Activated CD4-positive, alpha-beta T cell treated with anti-CD3 and anti-CD28 coated beads for 36 hours (primary cell): ENCODE results near the gene FKTN. TPM values are rescaled to one million over a fixed set of nuclear protein-coding genes. Genes with fewer than 3 reads are reported as not detected.
A peak's percentile ranks its signal among the peaks of the same experiment; 100 is the strongest.
"Not testable (repeated sequence)": the region's sequence is repeated elsewhere in the genome, so short reads cannot be mapped to it uniquely, and the experiment has no call there.

Experiments
- ATAC-seq: fragments of 200-7000 bp; cut with Tn5 transposase; one replicate; pipeline ENCODE4 v1.10.0; 2021; ENCODE audit warnings: mild to moderate bottlenecking, moderate library complexity
- CTCF ChIA-PET: fragments of 350-600 bp; sonication (Branson Sonifier 250); formaldehyde crosslinking; loops from one replicate; lab custom pipeline; 2021; ENCODE audit warnings: antibody characterized with exemption; lab: Charles Lee
- POLR2A ChIA-PET: fragments of 350-600 bp; sonication (Branson Sonifier 250); formaldehyde crosslinking; loops from one replicate; lab custom pipeline; 2021; ENCODE audit warnings: antibody characterized with exemption, inconsistent platforms; lab: Charles Lee
- DNase-seq: peaks from one replicate; pipeline ENCODE4 v3.0.0-alpha.2; 2020
- H3K27ac Mint-ChIP-seq: one replicate; pipeline ENCODE4 v1.8.0; 2021; ENCODE audit warnings: mixed read lengths
- H3K27me3 Mint-ChIP-seq: one replicate; pipeline ENCODE4 v1.8.0; 2021; ENCODE audit warnings: mixed read lengths
- H3K36me3 Mint-ChIP-seq: one replicate; pipeline ENCODE4 v1.8.0; 2021; ENCODE audit warnings: low read depth, mixed read lengths
- H3K4me1 Mint-ChIP-seq: one replicate; pipeline ENCODE4 v1.8.0; 2021; ENCODE audit warnings: mixed read lengths
- H3K4me3 Mint-ChIP-seq: one replicate; pipeline ENCODE4 v1.8.0; 2021; ENCODE audit warnings: mild to moderate bottlenecking, moderate library complexity, mixed read lengths
- H3K9me3 Mint-ChIP-seq: one replicate; pipeline ENCODE4 v1.8.0; 2021; ENCODE audit warnings: low read depth, mixed read lengths
- intact Hi-C, 2 experiments: fragments of 100-400 bp; cut with DNase I in 1 of 2; cut with micrococcal nuclease in 1 of 2; formaldehyde crosslinking; loops; one replicate each; pipeline versions ENCODE4 v1.14.2 to v1.15.1; 2022 to 2024; cut with DNase I, micrococcal nuclease
- total RNA-seq, 2 experiments: library from RNA; stranded (reverse); gene quantifications; one replicate each; pipeline ENCODE4 v1.2.3, GENCODE V29; 2021

Gene FKTN
- total RNA-seq, result 10 to 100 TPM; 12.1 to 16.0 TPM

DNA sequence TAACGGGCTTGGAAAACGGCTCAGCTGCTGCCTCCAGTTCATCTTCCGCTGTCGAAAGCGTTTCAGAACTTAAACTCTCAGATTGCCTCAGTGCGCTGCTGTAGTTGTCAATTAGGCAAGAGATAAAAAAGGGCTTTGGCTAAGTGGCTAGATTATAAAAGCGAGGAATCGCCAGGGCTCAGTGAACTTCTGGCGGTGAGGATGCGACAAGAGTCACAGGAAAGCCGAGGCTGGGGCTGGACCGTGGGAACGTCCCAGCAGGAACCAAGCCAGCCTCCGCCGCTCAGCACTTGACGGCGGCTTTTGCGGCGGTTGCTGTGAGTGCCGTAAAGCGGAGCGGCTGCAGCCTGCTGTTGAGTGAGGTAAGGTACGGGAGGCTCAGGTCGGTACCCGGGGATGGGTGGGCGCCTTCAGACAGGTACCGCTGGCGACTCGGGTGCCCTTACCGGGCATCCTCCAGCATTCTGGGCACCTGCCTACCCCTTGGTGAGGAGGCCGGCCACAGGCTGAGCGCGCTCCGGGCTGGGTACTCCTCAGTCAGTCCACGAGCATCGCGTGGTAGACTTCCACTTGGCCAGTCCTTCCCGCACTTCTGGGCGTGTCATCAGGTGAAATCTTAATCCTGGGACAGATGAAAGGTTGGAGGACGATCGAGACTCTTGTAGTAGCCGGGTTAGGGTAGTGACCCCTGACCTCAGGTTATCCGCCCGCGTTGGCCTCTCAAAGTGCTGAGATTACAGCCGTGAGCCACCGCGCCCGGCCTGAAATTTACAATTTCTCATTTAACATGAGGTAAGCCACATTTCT, at the start of gene FKTN:
TSS of gene FKTN (plus strand) at position 328 of the 807 bp plus-strand sequence. CDS start 16,902 bp downstream, outside the sequence.
- no peaks in the 10 kb centered on the region for H3K27me3 Mint-ChIP-seq
- H3K4me1 Mint-ChIP-seq, result peaks cover 18% of the 10 kb centered on the region
- peaks cover 15% of the 10 kb centered on the region for H3K9me3 Mint-ChIP-seq
- POLR2A ChIA-PET, result no interaction called here
- H3K36me3 Mint-ChIP-seq, result peaks cover 27% of the 10 kb centered on the region
- CTCF ChIA-PET, result interaction anchor here (0.6 to 1.0 kb wide), 2 partner anchors 161 to 649 kb away, joined by 3 read pairs; no protein-coding TSS in a partner anchor
- H3K27ac Mint-ChIP-seq, result peak within 1 kb of the TSS; percentile 85
- ATAC-seq (peak; percentile 97), DNase-seq (peak; percentile 91)
- intact Hi-C loops, result loop anchor here (1.0 to 10.0 kb wide), 5 partner anchors 15 to 813 kb away; partner anchors contain the start of genes NIPSNAP3A (in 1 of the 2), SLC44A1 (in 1 of the 2) and TMEM38B (in 1 of the 2)
- peak within 1 kb of the TSS; percentile 94 for H3K4me3 Mint-ChIP-seq

DNA sequence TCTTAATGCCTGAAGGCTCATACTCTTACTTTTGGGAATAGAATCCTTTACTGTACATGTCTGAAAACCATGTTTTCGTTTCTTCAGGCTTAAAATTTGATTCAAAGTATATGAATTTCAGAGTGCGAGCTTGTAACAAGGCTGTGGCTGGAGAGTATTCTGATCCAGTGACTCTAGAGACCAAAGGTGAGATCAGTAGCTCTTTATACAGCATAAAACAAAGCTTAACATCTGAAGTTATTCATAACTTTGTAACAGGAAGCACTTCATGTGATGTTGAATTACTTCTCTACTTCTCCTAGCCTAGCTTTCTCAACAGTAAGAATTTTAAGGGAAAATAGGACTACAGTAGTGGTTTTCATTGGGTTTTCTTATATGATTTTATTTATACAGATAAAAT, 49.4 kb upstream of the FKTN start:
- H3K9me3 Mint-ChIP-seq, result no peaks in the 10 kb centered on the region
- H3K4me3 Mint-ChIP-seq, result no peak overlapping the region
- ChIA-PET POLR2A (no interaction called here), CTCF (no interaction called here)
- H3K27me3 Mint-ChIP-seq, result no peaks in the 10 kb centered on the region
- no peaks in the 10 kb centered on the region for H3K4me1 Mint-ChIP-seq
- no peaks in the 10 kb centered on the region for H3K36me3 Mint-ChIP-seq
- ATAC-seq, result no peak
- H3K27ac Mint-ChIP-seq, result no peak overlapping the region
- intact Hi-C loops, result no loop called here
- DNase-seq, result no peak

GRCh38 chr9:105510024-105510423, 47.9 kb upstream of the FKTN start:
- DNase-seq (no peak), ATAC-seq (peak; percentile 49)
- CTCF ChIA-PET, result no interaction called here
- Mint-ChIP-seq H3K27me3 (no peaks in the 10 kb centered on the region), H3K4me1 (no peaks in the 10 kb centered on the region), H3K27ac (no peak overlapping the region), H3K9me3 (no peaks in the 10 kb centered on the region), H3K36me3 (no peaks in the 10 kb centered on the region), H3K4me3 (no peak overlapping the region)
- POLR2A ChIA-PET, result no interaction called here
- intact Hi-C loops, result no loop called here

DNA sequence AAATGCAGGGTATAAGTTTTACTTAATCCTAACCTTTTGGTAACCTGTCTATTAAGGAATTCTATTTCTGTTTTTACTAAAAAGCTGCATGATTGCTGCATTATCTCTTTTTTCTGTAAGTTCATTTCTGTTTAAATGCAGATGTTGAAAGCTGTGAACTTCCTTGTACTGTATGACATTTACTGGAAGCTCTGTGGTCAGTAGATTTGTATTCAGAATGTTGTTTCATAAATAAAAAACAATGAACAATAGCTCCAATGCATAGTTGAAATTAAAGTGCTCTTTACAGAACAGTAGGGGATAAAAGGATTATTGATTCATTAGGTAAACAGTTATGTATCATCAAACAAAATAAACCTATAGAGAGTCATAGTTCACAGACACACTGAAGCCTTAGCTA, 46.5 kb upstream of the FKTN start:
- Mint-ChIP-seq H3K27me3 (no peaks in the 10 kb centered on the region), H3K4me3 (no peak overlapping the region), H3K27ac (no peak overlapping the region), H3K36me3 (no peaks in the 10 kb centered on the region), H3K9me3 (no peaks in the 10 kb centered on the region), H3K4me1 (no peaks in the 10 kb centered on the region)
- ChIA-PET POLR2A (no interaction called here), CTCF (interaction anchor here (0.6 to 1.1 kb wide), 4 partner anchors 15 to 150 kb away, joined by 3 to 5 read pairs (median 3); no protein-coding TSS in a partner anchor)
- ATAC-seq (no peak), DNase-seq (no peak)
- intact Hi-C loops, result no loop called here

GRCh38 chr9:105515811-105516413, 42.0 kb upstream of the FKTN start:
- Mint-ChIP-seq H3K4me1 (no peaks in the 10 kb centered on the region), H3K4me3 (no peak overlapping the region), H3K27ac (no peak overlapping the region), H3K27me3 (no peaks in the 10 kb centered on the region), H3K36me3 (no peaks in the 10 kb centered on the region), H3K9me3 (no peaks in the 10 kb centered on the region)
- intact Hi-C loops, result no loop called here
- DNase-seq (no peak), ATAC-seq (no peak)
- ChIA-PET POLR2A (no interaction called here), CTCF (no interaction called here)

GRCh38 chr9:105519710-105520369, 38.1 kb upstream of the FKTN start:
- intact Hi-C loops, H3K4me3 Mint-ChIP-seq, H3K27me3 Mint-ChIP-seq, H3K9me3 Mint-ChIP-seq, H3K27ac Mint-ChIP-seq, H3K36me3 Mint-ChIP-seq, POLR2A ChIA-PET, H3K4me1 Mint-ChIP-seq: not testable (repeated sequence)
- peak; percentile 95 for ATAC-seq
- DNase-seq, result peak; percentile 48
- CTCF ChIA-PET, result interaction anchor here (0.9 kb wide), 1 partner anchor 21 kb away, joined by 3 read pairs; no protein-coding TSS in a partner anchor

GRCh38 chr9:105520992-105521391, 36.9 kb upstream of the FKTN start:
- H3K4me3 Mint-ChIP-seq, ATAC-seq, H3K27ac Mint-ChIP-seq, DNase-seq, CTCF ChIA-PET, H3K36me3 Mint-ChIP-seq, H3K4me1 Mint-ChIP-seq, POLR2A ChIA-PET, H3K27me3 Mint-ChIP-seq, intact Hi-C loops, H3K9me3 Mint-ChIP-seq: not testable (repeated sequence)

- H3K36me3 Mint-ChIP-seq, CTCF ChIA-PET, H3K27ac Mint-ChIP-seq, H3K27me3 Mint-ChIP-seq, intact Hi-C loops, H3K9me3 Mint-ChIP-seq, H3K4me1 Mint-ChIP-seq, POLR2A ChIA-PET, H3K4me3 Mint-ChIP-seq, DNase-seq, ATAC-seq: not testable (repeated sequence)
Measured at GRCh38 chr9:105522618-105523385, 35.1 kb upstream of the FKTN start.

DNA sequence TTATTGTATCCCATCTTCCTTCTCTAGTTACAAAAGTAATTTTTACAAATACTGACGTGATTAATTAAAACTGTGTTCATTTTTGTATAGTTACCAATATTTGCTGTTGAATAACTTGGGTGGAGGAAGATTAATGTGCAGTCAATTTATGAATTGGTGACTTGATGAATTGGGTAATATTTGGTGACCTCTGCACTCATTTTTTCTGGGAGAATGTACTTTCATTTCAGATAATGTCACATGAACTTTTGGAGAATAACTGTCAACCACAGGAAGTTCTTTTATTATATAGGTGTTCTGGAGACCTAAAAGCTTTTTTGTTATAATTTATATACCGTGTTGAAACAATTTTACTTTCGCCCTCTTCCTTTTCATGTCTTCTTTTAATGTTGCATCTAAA, 26.4 kb upstream of the FKTN start:
- ATAC-seq, result no peak
- POLR2A ChIA-PET, result no interaction called here
- no peak for DNase-seq
- Mint-ChIP-seq H3K4me1 (peaks cover 20% of the 10 kb centered on the region), H3K36me3 (peaks cover 2% of the 10 kb centered on the region), H3K27ac (no peak overlapping the region), H3K4me3 (no peak overlapping the region), H3K27me3 (no peaks in the 10 kb centered on the region), H3K9me3 (peaks cover 4% of the 10 kb centered on the region)
- intact Hi-C loops, result no loop called here
- CTCF ChIA-PET, result interaction anchor here (0.6 to 0.8 kb wide), 2 partner anchors 160 to 667 kb away, joined by 3 read pairs; no protein-coding TSS in a partner anchor

DNA sequence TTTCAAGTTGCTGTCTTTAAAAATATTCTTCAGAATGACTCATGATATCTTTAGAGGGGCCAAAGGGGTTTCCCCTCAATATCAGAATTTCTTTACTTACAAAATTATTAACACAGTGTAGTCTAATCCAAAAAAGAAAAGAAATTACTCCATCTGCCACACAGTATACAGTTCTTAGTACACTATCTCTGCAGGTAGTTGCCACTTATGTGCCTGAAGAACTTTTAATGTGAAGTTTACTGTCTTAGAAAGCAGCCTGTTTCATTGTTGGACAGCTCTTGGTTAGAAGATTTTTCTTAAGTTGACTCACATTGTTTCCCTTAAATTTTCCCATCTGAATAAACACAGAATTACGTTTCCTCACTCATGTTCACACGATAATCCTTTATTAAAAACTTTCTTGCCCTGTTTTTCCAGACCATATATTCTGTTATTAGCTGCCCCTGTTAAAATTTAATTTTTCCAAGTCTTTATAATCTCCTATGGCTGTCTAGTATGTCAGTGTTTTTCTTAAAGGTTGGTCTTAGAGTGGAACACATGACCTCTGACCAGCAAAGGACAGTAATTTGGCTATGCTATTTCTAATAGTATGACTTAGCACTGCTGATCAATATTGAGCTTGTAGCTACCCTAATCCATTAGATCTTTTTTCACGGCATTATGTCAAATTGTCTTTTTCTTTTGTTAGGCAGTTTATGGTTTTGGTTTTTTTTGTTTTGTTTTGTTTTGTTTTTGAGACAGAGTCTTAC, 21.8 kb upstream of the FKTN start:
- no peaks in the 10 kb centered on the region for H3K27me3 Mint-ChIP-seq
- DNase-seq (no peak), ATAC-seq (peak; percentile 33)
- no peaks in the 10 kb centered on the region for H3K36me3 Mint-ChIP-seq
- intact Hi-C loops, result loop anchor here in 1 of 2 experiments (5.0 kb wide), 1 partner anchor 294 kb away; the partner anchor contains the start of gene SLC44A1
- ChIA-PET CTCF (interaction anchor here (0.7 kb wide), 1 partner anchor 49 kb away, joined by 3 read pairs; no protein-coding TSS in a partner anchor), POLR2A (no interaction called here)
- peaks cover 20% of the 10 kb centered on the region for H3K4me1 Mint-ChIP-seq
- no peaks in the 10 kb centered on the region for H3K9me3 Mint-ChIP-seq
- H3K4me3 Mint-ChIP-seq, result no peak overlapping the region
- H3K27ac Mint-ChIP-seq, result no peak overlapping the region
